HG03135 (cell line): ENCODE measurements around the gene SPAG16.
A peak's percentile ranks its signal among the peaks of the same experiment; 100 is the strongest.
"Not testable (repeated sequence)": the region's sequence is repeated elsewhere in the genome, so short reads cannot be mapped to it uniquely, and the experiment has no call there.

Experiments used
- ATAC-seq: cut with Tn5 transposase; IDR thresholded peaks from one replicate; pipeline ENCODE4 v1.9.1; 2021; ENCODE audit warnings: mild to moderate bottlenecking, moderate library complexity; ENCODE audit not compliant: unreplicated experiment

SPAG16 gene

DNA sequence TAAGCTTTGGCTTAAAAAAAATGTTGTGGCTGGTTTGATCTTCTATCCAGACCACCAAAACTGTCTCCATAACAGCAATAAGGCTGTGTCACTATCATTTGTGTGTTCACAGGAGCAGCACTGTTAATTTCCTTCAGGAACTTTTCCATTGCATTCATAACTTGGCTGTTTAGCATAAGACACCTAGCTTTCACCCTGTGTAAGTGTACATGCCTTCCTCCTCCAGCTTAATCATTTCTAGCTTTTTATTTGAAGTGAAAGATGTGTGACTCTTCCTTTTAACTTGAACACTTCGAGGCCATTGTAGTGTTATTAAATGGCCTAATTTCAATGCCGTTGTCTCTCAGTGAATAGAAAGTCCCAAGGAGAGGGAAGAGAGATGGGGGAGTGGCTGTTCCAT is 773.7 kb downstream of the SPAG16 start:
- no peak for ATAC-seq

- not testable (repeated sequence) for ATAC-seq
Observed at GRCh38 chr2:214062279-214062678, 778.0 kb downstream of the SPAG16 start.

DNA sequence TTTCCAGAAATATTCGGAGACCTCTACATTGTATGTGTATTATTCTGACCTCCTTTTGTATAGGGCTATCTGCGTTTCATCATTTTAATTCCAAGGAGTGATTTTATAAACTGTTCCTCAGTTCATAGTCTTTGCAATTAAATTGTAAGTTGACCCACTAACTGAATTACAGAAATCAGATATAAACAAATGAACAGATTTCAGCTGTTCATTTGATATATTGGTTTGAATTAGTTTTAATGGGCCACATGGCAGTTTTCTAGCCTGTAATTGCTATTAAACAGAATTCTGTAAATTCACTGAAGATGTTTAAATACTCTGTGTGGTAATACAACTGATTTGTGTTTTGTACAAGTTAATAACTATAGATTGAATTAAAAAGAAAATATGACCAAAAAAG is 780.2 kb downstream of the SPAG16 start:
- no peak for ATAC-seq

GRCh38 chr2:214066862-214067261 is 782.6 kb downstream of the SPAG16 start:
- ATAC-seq = no peak

DNA sequence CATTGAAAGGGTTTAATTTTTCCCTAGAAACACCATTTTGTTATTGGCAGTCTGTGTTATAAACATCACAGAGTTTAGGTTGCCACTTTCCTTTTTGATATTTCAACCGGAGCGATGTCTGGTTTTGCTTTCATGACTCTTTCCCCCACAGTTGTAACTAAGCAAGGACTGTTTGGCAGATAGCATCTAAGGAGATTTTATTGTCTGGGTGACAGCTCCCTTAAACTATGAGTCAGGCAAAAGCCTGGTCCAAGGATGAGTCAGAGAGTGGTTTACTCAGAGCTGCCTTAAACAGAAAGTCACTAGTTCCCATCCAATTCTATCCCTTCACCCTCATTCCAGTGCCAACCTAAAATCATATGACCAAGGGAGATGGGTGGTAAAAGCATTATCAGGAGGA is 785.0 kb downstream of the SPAG16 start:
- no peak for ATAC-seq

DNA sequence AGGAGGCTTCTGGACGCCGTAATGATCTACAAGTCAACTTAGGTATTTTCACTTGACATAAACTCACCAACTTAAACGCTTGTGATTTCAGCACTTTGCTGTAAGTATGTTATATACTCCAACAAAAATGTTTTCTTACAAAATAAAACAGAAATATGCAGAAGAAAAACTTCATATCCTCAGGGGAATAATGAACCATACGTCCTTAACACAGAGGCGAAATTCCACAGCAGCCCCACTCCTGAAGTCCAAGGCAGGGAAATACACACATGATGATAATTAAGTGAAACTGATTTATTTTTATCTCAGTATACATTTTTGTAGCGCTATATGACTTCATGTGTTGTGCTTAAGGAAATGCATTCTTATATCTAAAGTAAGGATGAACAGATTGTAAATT is 791.2 kb downstream of the SPAG16 start:
- no peak for ATAC-seq

DNA sequence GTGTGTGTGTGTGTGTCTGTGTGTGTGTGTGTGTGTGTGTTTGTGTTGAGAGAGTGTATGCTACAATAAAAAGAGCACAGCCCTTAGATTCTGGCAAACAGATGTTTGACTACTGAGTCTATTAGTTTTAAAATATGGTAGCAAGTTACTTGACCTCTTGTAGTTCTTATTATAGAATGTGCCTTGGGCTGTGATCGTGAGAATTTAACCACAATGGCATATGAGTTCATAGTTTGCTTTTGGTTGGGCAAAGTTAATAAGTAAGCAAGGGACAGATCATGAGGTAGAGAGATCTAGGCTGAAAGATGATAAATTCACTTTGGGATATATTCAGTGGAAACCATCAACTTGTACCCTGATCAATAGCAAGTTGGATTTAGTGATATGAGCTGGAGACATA is 792.3 kb downstream of the SPAG16 start:
- ATAC-seq = peak; percentile 52

DNA sequence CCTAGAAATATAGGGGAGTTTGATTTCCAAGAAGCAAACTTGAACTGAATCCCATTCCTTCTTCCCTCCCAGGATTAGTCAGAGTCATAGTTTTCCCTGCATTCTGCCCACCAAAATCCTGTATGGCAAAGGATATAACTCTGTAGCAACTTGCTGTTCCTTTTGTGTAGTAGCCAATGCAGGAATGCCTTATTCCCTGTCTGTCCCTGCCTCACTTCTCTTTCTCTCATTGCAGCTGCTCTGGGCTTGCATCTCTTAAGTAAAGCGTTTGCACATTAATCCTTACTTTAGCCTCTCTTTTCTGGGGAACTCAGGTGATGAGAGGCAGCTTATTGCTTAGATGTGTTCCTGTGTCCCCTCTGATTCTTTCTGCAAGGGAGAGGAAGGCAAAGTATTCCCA is 793.5 kb downstream of the SPAG16 start:
- no peak for ATAC-seq

- ATAC-seq = no peak
Observed at GRCh38 chr2:214079032-214079431, 794.8 kb downstream of the SPAG16 start.

GRCh38 chr2:214088536-214088935 is 804.3 kb downstream of the SPAG16 start:
- ATAC-seq = no peak

- ATAC-seq = no peak
Observed at GRCh38 chr2:214096208-214096715, 812.0 kb downstream of the SPAG16 start.

GRCh38 chr2:214098811-214099210 is 814.5 kb downstream of the SPAG16 start:
- ATAC-seq = no peak

DNA sequence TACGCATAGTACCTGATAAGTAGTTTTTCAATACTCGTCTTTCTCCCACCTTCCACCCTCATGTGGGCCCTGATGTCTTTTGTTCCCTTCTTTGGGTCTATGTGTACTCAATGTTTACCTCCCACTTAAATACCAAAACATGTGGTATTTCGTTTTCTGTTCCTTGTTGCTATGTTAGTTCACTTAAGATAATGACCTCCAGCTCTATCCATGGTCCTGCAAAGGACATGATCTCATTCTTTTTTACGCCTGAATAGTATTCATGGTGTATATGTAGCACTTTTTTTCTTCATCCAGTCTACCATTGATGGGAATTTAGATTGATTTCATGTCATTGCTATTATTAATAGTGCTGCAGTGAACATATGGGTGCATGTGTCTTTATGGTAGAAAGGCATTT is 816.2 kb downstream of the SPAG16 start:
- no peak for ATAC-seq

GRCh38 chr2:214103276-214104001 is 819.2 kb downstream of the SPAG16 start:
- ATAC-seq = no peak

GRCh38 chr2:214104219-214104618 is 820.0 kb downstream of the SPAG16 start:
- no peak for ATAC-seq

DNA sequence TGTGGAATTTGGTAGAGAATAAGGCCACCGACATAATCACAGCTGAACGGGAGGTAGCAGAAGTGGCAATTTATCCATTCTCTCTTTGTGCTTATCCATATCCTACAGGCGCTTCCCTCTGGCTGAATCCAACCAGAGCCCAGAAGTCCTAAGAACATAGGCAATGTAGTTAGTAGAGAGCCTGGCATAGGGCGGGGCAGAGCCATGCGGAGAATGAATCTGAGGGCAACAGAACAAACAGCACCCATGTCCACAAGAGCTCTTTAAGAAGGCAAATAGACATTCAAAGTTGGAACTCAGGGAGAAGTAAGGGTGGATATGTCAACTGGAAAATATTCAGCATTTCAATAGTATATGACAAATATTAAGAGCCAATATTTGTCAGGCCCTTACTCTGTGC is 820.7 kb downstream of the SPAG16 start:
- ATAC-seq = no peak

DNA sequence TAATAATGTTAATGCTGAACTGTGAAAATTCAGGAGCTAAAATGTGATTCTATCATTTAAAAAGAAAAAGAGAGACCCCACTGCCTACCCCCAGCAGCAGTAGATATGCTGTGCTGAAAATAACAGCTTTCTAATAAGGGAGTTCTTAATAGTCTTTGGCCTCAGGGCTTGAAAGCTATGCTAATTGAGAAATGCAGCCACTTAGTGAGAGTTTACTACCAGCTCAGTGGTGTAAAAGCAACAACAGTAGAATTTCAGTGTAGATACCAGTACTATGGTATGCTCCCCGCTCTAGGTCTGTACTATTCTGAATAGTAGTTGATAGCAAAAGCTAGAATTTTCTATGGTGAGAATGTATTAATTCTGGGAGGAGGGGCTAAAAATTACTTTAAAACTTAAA is 823.5 kb downstream of the SPAG16 start:
- no peak for ATAC-seq

DNA sequence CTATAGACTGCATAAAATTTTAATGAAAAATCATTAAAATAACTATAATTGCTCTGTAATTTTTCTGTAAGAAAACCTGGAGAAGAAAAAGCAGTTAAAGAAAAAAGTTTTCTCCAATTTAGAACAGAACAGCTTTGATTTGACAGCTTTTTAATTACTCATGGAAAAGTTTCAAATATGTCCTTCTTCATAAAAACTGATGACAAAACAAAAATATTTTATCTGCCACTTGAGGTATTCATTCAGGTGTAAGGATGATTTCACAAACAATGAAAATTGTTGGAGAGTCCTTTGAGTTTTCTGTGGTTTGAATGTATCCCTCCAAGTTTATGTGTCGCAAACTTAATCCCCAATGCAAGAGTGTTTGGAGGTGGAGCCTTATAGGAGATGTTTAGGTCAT is 824.3 kb downstream of the SPAG16 start:
- no peak for ATAC-seq

GRCh38 chr2:214117054-214117453 is 832.8 kb downstream of the SPAG16 start:
- no peak for ATAC-seq

DNA sequence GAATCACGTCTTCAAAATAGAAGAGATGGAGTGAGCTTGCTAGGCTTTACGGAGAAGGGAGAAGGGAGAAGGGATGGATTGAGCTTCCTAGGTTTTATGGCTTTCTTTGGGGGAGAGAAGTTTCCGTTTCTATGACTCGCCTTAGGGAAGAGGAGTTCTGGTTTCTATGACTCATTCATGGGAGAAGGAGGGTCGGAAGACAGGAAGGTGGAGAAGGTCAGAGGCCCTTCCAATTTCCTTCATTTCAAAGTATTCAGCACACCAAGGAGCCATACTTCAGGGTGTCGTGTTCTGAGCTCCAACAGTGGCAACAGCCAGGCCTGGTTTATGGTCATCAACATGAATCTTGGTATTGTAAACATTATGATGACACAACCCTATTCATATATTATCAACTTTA is 841.9 kb downstream of the SPAG16 start:
- ATAC-seq = no peak

- ATAC-seq = no peak
Observed at GRCh38 chr2:214127170-214127569, 842.9 kb downstream of the SPAG16 start.

GRCh38 chr2:214127571-214127970 is 843.3 kb downstream of the SPAG16 start:
- ATAC-seq = no peak

- ATAC-seq = no peak
Observed at GRCh38 chr2:214128040-214128439, 843.8 kb downstream of the SPAG16 start.
